Amygdala (tissue), 56 donors: ENCODE data around the gene PDXDC1.
"Not testable (repeated sequence)": the region's sequence is repeated elsewhere in the genome, so short reads cannot be mapped to it uniquely, and the experiment has no call there.

ENCODE experiments used
- DNase-seq, 56 donors: peaks; one replicate each; lab custom pipeline; 2025; lab: John Stamatoyannopoulos, UW

The PDXDC1 gene, protein sequence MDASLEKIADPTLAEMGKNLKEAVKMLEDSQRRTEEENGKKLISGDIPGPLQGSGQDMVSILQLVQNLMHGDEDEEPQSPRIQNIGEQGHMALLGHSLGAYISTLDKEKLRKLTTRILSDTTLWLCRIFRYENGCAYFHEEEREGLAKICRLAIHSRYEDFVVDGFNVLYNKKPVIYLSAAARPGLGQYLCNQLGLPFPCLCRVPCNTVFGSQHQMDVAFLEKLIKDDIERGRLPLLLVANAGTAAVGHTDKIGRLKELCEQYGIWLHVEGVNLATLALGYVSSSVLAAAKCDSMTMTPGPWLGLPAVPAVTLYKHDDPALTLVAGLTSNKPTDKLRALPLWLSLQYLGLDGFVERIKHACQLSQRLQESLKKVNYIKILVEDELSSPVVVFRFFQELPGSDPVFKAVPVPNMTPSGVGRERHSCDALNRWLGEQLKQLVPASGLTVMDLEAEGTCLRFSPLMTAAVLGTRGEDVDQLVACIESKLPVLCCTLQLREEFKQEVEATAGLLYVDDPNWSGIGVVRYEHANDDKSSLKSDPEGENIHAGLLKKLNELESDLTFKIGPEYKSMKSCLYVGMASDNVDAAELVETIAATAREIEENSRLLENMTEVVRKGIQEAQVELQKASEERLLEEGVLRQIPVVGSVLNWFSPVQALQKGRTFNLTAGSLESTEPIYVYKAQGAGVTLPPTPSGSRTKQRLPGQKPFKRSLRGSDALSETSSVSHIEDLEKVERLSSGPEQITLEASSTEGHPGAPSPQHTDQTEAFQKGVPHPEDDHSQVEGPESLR

DNA sequence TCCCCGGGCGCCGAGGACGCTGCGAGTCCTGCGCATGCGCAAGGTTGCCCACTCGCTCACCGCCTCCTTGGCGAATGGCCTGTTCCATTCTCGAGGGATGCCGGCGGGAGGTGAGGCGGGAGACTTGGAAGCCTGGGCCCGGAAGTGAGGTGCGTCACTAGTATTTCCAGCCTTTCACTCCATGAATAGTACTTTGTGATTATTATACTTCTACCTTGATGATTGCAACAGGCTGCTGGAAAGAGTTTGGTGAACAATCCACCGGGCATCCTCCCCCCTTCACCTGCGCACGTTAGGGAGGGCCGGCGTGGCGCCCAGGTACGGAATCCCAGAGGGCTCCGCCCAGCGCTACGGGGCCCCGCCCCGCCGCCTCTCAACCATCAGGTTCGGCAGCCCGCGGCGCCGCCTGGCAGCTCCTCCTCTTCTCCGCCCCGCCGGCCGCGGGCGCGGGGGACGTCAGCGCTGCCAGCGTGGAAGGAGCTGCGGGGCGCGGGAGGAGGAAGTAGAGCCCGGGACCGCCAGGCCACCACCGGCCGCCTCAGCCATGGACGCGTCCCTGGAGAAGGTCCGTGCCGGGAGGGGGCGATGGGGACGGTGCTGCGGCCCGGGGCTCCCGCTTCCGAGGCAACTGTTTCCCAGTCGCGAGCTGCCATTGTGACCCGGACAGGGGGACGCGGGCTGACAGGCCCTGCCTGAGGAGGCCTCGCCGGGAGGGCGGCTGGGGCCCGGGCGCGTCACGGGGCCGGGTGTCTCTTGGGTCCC is at the start of gene PDXDC1:
Gene PDXDC1, plus strand, starts transcription at position 371 of the 762 bp plus-strand sequence. Its CDS starts 174 bp downstream, at position 545.
- DNase-seq = peak in 55 of 56 donors; percentile 26 to 92 (median 79)

DNA sequence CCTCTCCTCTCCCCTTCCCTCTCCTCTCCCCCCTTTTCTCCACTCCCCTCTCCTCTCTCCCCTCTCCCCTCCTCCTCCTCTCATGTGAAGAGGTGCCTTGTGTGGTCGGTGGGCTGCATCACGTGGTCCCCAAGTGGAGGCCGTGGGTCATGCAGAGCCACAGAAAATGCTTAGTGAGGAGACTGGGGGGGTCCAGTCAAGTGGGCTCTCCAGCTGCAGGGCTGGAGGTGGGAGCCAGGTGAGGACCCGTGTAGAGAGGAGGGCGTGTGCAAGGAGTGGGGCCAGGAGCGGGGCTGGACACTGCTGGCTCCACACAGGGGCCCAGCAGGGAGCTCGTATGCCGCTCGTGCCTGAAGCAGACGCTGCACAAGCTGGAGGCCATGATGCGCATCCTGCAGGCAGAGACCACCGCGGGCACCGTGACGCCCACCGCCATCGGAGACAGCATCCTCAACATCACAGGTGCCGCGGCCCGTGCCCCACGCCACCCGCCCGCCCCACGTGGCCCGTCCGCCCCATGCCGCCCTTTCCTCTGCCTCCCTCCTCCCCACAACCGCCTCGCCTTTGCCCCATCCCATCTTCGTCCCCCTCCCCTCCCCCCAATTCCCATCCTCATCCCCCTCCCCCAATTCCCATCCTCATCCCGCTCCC is 46.6 kb upstream of the PDXDC1 start:
- DNase-seq = not testable (repeated sequence)

DNA sequence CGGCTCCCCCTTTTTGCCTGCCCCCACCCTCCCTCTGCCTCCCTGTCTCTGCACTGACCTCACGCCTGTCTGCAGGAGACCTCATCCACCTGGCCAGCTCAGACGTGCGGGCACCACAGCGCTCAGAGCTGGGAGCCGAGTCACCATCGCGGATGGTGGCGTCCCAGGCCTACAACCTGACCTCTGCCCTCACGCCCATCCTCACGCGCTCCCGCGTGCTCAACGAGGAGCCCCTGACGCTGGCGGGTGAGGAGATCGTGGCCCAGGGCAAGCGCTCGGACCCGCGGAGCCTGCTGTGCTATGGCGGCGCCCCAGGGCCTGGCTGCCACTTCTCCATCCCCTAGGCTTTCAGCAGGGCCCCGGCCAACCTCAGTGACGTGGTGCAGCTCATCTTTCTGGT is 45.6 kb upstream of the PDXDC1 start:
- not testable (repeated sequence) for DNase-seq

DNA sequence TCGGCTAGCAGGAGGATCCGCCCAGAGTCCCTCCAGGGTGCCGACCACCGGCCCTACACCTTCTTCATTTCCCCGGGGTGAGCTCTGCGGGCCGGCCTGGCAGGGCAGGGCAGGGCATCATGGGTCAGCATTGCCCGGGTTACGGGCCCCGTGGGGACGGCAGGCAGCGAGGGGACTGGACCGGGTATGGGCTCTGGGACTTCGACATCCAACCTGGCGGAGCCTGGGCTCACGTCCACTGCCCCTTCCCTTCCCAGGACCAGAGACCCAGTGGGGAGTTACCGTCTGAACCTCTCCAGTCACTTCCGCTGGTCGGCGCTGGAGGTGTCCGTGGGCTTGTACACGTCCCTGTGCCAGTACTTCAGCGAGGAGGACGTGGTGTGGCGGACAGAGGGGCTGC is 44.6 kb upstream of the PDXDC1 start:
- not testable (repeated sequence) for DNase-seq

DNA sequence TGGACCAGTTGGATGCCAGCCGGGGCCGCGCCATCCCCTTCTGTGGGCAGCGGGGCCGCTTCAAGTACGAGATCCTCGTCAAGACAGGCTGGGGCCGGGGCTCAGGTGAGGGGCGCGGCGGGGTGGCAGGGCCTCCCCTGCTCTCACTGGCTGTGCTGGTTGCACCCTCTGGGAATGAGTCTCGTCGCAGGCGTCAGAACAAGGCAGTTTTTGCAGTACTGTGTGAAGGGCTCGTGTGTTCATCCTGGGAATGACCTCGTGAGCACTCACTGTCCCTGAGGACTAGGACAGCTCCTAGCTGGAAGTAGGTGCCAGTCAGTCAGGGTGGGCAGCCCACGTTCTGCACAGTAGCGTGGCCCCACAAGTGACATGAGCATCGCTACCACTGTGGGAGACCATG is 43.9 kb upstream of the PDXDC1 start:
- not testable (repeated sequence) for DNase-seq

DNA sequence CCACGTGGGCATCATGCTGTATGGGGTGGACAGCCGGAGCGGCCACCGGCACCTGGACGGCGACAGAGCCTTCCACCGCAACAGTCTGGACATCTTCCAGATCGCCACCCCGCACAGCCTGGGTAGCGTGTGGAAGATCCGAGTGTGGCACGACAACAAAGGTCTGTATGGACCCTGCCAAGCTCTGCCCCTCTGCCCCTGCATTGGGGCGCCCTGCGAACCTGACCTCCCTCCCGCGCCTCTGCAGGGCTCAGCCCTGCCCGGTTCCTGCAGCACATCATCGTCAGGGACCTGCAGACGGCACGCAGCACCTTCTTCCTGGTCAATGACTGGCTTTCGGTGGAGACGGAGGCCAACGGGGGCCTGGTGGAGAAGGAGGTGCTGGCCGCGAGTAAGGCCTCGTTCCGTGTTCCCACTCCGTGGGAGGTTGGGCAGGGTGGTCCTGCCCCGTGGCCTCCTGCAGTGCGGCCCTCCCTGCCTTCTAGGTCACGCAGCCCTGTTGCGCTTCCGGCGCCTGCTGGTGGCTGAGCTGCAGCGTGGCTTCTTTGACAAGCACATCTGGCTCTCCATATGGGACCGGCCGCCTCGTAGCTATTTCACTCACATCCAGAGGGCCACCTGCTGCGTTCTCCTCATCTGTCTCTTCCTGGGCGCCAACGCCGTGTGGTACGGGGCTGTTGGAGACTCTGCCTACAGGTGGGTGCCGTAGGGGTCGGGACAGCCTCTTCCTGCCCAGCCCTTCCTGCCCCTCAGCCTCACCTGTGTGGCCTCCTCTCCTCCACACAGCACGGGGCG is 42.0 kb upstream of the PDXDC1 start:
- DNase-seq = not testable (repeated sequence)

DNA sequence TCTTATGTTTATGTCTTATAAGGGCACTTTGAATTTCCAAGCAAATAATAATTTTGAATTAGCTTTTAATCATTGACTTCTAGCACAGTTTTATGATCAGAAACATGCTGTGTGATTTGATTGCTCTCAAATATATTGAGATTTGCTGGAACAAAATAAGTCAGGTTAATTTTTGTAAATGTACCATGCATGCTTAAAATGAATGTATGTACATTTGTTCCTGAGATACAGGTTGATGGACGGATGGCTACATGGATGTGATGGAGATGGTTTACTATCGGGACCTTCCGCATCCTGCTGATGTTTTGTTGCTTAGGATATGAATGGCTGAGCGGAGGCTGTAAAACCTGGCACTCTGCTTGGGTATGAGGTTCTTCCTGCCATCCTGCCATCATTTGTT is 37.7 kb upstream of the PDXDC1 start, which contains the start of gene NPIPA1:
Gene NPIPA1, plus strand, starts transcription at position 301 of the 400 bp plus-strand sequence. Its CDS starts 0 bp downstream, at position 301.
- DNase-seq = not testable (repeated sequence)

DNA sequence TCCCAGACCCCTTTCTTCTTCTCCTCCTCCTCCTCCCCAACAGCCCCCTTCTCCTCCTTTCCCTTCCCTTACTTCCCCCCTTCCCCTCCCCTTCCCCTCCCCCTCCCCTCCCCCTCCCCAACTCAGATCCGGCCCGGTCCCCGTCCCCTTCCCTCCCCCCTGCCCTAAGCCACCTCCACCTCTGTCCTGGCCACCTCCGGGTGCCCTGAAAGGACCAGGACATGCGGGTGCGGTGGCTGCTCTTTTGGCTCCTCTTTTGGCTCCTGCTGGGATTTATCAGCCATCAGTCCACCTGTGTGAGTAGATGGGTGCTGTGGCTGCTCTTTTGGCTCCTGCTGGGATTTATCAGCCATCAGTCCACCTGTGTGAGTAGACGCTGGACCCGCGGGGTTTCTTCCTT is 36.8 kb upstream of the PDXDC1 start:
- DNase-seq = not testable (repeated sequence)

DNA sequence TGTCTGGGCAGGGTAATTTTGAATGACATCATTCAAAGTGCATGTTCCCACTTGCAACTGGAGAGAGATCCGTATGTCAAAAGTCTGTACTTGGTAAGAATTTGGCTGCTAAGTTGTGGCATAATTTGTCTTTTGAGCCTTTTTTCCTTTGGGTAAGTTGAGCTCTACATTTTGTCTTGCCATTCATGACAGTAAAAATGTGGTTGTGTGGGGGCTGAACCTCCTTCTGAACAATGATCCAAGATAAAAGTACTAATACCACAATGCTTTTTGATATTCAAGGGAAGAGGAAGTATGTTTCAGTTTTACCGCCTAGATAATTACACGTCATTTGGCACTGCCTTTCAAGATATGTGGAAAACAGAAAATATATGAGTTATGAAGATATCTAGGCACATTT is 32.1 kb upstream of the PDXDC1 start:
- DNase-seq = not testable (repeated sequence)

DNA sequence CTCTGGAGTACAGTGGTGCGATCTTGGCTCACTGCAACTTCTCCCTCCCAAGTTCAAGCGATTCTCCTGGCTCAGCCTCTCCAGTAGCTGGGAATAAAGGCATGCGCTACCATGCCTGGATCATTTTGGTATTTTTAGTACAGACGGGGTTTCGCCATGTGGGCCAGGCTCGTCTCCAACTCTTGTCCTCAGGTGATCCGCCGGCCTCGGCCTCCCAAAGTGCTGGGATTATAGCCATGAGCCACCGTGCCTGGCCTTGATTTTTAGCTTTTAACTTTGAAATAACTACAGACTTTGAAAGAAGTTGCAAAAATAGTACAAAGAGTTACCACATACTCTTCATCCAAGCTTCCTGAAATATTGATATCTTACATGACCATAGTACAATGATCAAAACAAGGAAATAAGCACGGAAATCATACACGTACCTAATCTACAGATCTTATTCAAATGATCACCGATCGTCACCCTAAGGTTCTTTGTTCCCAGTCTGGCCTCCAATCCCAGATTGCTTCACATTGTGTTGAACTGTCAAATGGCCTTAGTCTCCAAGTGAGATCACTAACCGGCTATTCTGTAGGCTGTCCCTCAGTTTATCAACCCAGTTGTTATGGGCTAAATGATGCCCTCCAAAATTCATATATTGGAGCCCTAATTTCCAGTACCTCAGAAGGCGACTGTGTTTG is 19.1 kb upstream of the PDXDC1 start:
- DNase-seq = peak in 1 of 56 donors; percentile 5

DNA sequence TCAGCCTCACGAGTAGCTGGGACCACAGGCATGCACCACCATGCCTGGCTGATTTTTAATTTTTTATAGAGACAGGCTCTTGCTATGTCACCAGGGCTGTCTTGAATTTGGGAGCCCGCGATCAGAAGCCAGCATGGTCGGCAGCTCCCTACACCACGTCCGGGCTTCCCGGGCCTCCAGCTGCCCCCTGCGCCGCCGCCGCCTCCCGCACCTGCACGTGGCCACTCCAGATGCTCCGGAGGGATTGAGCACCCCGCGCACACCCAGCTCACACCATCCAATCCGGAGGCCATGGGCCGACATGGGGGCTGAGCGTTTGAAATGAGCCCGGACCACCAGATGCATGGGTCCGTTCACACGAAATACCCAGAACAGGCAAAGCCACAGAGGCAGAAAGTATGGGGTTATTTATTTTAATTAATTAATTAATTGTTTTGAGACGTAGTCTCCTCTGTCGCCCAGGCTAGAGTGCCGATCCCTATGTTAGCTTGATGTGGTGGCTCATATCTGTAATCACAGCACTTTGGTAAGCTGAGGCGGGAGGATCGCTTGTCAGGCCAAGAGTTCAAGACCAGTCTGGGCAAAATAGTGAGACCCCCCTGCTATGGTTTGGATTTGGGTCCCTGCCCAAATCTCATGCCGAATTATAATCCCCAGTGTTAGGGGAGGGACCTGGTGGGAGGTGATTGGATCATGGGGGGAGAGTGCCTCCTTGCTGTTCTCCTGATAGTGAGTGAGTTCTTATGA is 17.1 kb upstream of the PDXDC1 start:
- no peak for DNase-seq

DNA sequence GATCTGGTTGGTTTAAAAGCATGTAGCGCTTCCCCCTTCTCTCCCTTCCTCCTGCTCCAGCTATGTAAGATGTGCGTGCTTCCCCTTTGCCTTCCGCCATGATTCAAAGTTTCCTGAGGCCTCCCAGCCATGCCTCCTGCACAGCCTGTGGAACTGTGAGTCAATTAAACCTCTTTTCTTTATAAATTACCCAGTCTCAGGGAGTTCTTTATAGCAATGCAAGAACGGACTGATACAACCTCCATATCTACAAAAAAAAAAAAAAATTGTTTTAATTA is 16.6 kb upstream of the PDXDC1 start:
- DNase-seq = no peak

DNA sequence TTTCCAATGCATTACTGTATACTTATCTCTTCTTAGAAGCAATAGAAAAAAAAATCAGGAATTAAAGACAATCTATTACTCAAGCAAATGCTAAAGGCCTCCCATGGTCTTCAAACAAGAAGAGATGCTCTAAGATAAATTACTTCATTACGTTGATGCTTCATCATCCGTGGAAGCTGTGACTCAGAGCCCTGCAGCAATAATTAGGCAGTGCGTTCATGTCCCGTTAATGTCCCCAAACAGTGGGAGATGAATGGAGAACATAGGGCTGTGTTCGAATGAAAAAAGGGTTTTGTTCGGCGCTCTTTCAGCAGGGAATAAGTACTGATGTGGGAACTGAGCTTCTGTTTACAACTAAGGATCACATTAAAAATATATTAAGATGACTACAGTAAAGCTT is 15.9 kb upstream of the PDXDC1 start:
- peak in 2 of 56 donors; percentile 6 to 53 for DNase-seq

DNA sequence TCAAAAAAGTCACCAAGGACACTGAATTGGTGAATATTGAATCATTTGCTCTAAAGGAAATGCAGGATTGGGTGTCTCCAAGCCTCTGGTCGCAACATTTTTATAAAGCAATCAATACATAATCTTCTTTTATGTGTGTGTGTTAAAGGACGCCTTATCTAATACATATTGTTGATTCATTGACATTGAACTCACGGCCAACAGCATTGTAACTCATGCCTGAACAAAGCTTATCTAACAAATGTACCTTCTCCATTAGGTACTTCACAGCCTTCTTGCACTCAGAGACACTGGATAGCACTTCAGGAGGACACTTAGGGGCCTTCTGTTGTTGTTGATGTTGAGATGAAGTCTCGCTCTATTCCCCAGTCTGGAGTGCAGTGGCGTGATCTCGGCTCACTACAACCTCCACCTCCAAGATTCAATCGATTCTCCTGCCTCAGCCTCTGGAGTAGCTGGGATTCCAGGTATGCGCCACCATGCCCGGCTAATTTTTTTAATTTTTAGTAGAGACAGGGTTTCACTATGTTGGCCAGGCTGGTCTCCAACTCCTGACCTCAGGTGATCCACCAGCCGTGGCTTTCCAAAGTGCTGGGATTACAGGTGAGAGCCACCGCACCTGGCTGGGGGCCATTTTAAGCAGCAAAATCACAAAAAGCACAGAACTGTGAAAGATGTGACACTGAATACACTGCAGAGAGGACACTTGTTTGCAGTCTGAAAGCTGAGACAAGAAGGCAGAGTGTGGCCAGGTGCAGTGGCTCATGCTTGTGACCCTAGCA is 13.2 kb upstream of the PDXDC1 start:
- no peak for DNase-seq

DNA sequence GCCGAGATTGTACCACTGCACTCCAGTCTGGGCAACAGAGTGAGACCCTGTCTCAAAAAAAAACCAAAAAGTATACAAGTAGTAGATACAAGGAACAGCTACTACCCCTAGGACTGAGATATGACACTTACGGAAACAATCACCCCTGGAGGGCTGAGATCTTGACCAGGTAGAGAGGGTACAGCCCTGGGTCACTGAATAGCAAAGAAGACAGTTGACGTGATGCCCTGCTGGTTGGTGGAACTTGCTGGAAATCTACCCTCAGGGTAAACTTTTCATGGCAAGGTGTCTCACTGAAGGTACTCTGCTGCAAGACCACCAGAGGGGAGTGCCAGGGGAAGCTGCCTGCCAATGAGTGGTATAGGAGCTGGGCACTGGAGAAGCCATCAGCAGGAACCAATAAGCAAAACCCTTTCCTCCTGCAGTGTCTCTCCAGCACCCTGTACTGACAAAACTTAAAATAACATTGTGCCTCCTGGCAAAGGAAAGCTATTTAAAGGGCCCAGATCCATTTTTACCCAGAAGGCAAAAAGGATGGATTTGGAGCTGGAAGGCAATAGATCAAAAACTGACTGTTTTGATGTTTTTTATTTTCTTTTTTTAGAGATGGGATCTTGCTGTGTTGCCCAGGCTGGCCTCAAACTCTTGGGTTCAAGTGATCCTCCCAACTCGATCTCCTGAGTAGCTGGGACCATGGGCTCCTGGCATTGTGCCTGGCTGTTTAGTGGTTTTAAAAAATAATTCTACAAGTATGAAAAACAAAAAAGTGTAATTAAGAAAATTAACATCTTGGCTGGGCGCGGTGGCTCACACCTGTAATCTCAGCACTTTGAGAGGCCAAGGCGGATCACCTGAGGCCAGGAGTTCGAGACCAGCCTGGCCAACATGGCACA is 11.3 kb upstream of the PDXDC1 start:
- DNase-seq = no peak

DNA sequence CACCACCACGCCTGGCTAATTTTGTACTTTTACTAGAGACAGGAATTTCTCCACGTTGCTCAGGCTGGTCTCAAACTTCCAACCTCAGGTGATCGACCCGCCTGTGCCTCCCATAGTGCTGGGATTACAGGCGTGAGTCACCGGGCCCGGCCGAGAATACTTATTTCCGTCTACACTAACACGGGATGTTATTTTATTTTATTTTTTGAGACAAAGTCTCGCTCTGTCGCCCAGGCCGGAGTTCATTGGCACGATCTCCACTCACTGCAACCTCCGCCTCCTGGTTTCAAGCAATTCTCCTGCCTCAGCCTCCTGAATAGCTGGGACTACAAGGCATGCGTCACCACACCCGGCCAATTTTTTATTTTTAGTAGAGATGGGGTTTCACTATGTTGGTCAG is 9.5 kb upstream of the PDXDC1 start:
- no peak for DNase-seq
